HG03378 (cell line): ENCODE measurements around the gene PPP1R3F.
"Not testable (repeated sequence)": the region's sequence is repeated elsewhere in the genome, so short reads cannot be mapped to it uniquely, and the experiment has no call there.

Source experiments
- ATAC-seq: cut with Tn5 transposase; IDR thresholded peaks from one replicate; pipeline ENCODE4 v1.9.1; 2021; ENCODE audit warnings: mild to moderate bottlenecking, moderate library complexity; ENCODE audit not compliant: unreplicated experiment

Gene PPP1R3F

GRCh38 chrX:49272421-49272820 is 2.8 kb downstream of the PPP1R3F start:
- no peak for ATAC-seq

- no peak for ATAC-seq
Observed at GRCh38 chrX:49273181-49273727, 3.7 kb downstream of the PPP1R3F start.

GRCh38 chrX:49276207-49276606 is 6.6 kb downstream of the PPP1R3F start:
- no peak for ATAC-seq

GRCh38 chrX:49276671-49277534 is 7.3 kb downstream of the PPP1R3F start:
- no peak for ATAC-seq

- ATAC-seq = no peak
Observed at GRCh38 chrX:49277535-49277830, 7.9 kb downstream of the PPP1R3F start.

GRCh38 chrX:49278081-49278480 is 8.5 kb downstream of the PPP1R3F start:
- no peak for ATAC-seq

GRCh38 chrX:49282647-49283011 is 13.0 kb downstream of the PPP1R3F start:
- ATAC-seq = no peak

- ATAC-seq = no peak
Observed at GRCh38 chrX:49284212-49284611, 14.6 kb downstream of the PPP1R3F start.

GRCh38 chrX:49286136-49286535 is 16.5 kb downstream of the PPP1R3F start:
- no peak for ATAC-seq

GRCh38 chrX:49286581-49286980 is 17.0 kb downstream of the PPP1R3F start:
- no peak for ATAC-seq

GRCh38 chrX:49287665-49288064 is 18.1 kb downstream of the PPP1R3F start:
- no peak for ATAC-seq

GRCh38 chrX:49290215-49290614 is 20.6 kb downstream of the PPP1R3F start:
- no peak for ATAC-seq

- ATAC-seq = peak; percentile 78
Observed at GRCh38 chrX:49291615-49292337, 22.2 kb downstream of the PPP1R3F start.

GRCh38 chrX:49292400-49293362 is 23.1 kb downstream of the PPP1R3F start:
- ATAC-seq = no peak

- not testable (repeated sequence) for ATAC-seq
Observed at GRCh38 chrX:49299293-49299692, 29.7 kb downstream of the PPP1R3F start.

- no peak for ATAC-seq
Observed at GRCh38 chrX:49300703-49301102, 31.1 kb downstream of the PPP1R3F start.

- no peak for ATAC-seq
Observed at GRCh38 chrX:49303346-49303745, 33.8 kb downstream of the PPP1R3F start, which contains the start of gene GAGE10. GAGE10 (plus strand) TSS chrX:49303646; CDS start chrX:49304860, 1,214 bp downstream.

- not testable (repeated sequence) for ATAC-seq
Observed at GRCh38 chrX:49307775-49308174, 38.2 kb downstream of the PPP1R3F start.

- no peak for ATAC-seq
Observed at GRCh38 chrX:49308604-49309269, 39.1 kb downstream of the PPP1R3F start.

GRCh38 chrX:49309401-49309981 is 39.9 kb downstream of the PPP1R3F start:
- no peak for ATAC-seq
